Activated CD8-positive, alpha-beta T cell treated with anti-CD3 and anti-CD28 coated beads for 36 hours (primary cell): Measurements from ENCODE around the gene ATP1B3. TPM values are rescaled to one million over a fixed set of nuclear protein-coding genes. Genes with fewer than 3 reads are reported as not detected.

Experiments used
- ATAC-seq: fragments of 200-7000 bp; cut with Tn5 transposase; one replicate; pipeline ENCODE4 v1.10.0; 2021; ENCODE audit warnings: mild to moderate bottlenecking, moderate library complexity
- CTCF ChIA-PET: fragments of 350-600 bp; sonication (Branson Sonifier 250); formaldehyde crosslinking; loops from one replicate; lab custom pipeline; 2021; ENCODE audit warnings: antibody characterized with exemption; lab: Charles Lee
- POLR2A ChIA-PET: fragments of 350-600 bp; sonication (Branson Sonifier 250); formaldehyde crosslinking; loops from one replicate; lab custom pipeline; 2021; ENCODE audit warnings: antibody characterized with exemption; lab: Charles Lee
- DNase-seq: peaks from one replicate; pipeline ENCODE4 v3.0.0-alpha.2; 2020
- H3K27ac Mint-ChIP-seq: one replicate; pipeline ENCODE4 v1.8.0; 2021; ENCODE audit warnings: mild to moderate bottlenecking, mixed read lengths
- H3K27me3 Mint-ChIP-seq: one replicate; pipeline ENCODE4 v1.8.0; 2021; ENCODE audit warnings: mixed read lengths
- H3K36me3 Mint-ChIP-seq: one replicate; pipeline ENCODE4 v1.8.0; 2021; ENCODE audit warnings: low read depth, mixed read lengths
- H3K4me1 Mint-ChIP-seq: one replicate; pipeline ENCODE4 v1.8.0; 2021; ENCODE audit warnings: low read depth, mixed read lengths
- H3K4me3 Mint-ChIP-seq: one replicate; pipeline ENCODE4 v1.8.0; 2021; ENCODE audit warnings: mild to moderate bottlenecking, moderate library complexity, mixed read lengths
- H3K9me3 Mint-ChIP-seq: one replicate; pipeline ENCODE4 v1.8.0; 2021; ENCODE audit warnings: mixed read lengths
- CTCF ChIP-seq: fragments of 200-600 bp; IDR thresholded peaks from one replicate; pipeline ENCODE4 v1.8.0; 2022; ENCODE audit warnings: antibody characterized with exemption, mild to moderate bottlenecking
- intact Hi-C: fragments of 100-400 bp; cut with micrococcal nuclease; formaldehyde crosslinking; loops from one replicate; pipeline ENCODE4 v1.10.0; 2022
- total RNA-seq, 2 experiments: library from RNA; stranded (reverse); gene quantifications; one replicate each; pipeline ENCODE4 v1.2.3, GENCODE V29; 2021

The ATP1B3 gene
- total RNA-seq = 100 to 1,000 TPM; 127 to 134 TPM

- no peaks in the 10 kb centered on the region for H3K27me3 Mint-ChIP-seq
- H3K36me3 Mint-ChIP-seq = peaks cover 37% of the 10 kb centered on the region
- H3K9me3 Mint-ChIP-seq = no peaks in the 10 kb centered on the region
- CTCF ChIA-PET = interaction anchor here (0.6 to 4.7 kb wide), 3 partner anchors 9 to 275 kb away, joined by 3 to 53 read pairs (median 3); partner anchors contain the start of gene RNF7
- peak within 1 kb of the TSS; percentile 95 for H3K27ac Mint-ChIP-seq
- H3K4me3 Mint-ChIP-seq = peak within 1 kb of the TSS; percentile 95
- ATAC-seq = peak; percentile 79
- DNase-seq = peak; percentile 81
- POLR2A ChIA-PET = interaction anchor here (0.8 to 2.4 kb wide), 8 partner anchors 10 to 1125 kb away, joined by 3 to 30 read pairs (median 4); partner anchors contain the start of genes RNF7 and U2SURP
- intact Hi-C loops = loop anchor here (5.0 kb wide), 1 partner anchor 79 kb away; no protein-coding TSS in a partner anchor
- no peak for TF ChIP-seq CTCF
- H3K4me1 Mint-ChIP-seq = peaks cover 33% of the 10 kb centered on the region
These were observed at the start of gene ATP1B3 for GRCh38 chr3:141876381-141876890. TSS of gene ATP1B3 (plus strand) at chr3:141876643. CDS start at chr3:141876802, 159 bp downstream.

- no peak overlapping the region for H3K4me3 Mint-ChIP-seq
- H3K9me3 Mint-ChIP-seq = no peaks in the 10 kb centered on the region
- no peaks in the 10 kb centered on the region for H3K4me1 Mint-ChIP-seq
- H3K27me3 Mint-ChIP-seq = no peaks in the 10 kb centered on the region
- ATAC-seq = no peak
- intact Hi-C loops = no loop called here
- DNase-seq = no peak
- H3K36me3 Mint-ChIP-seq = no peaks in the 10 kb centered on the region
- ChIA-PET POLR2A (no interaction called here), CTCF (no interaction called here)
- no peak overlapping the region for H3K27ac Mint-ChIP-seq
- no peak for TF ChIP-seq CTCF
These were observed 48.0 kb upstream of the ATP1B3 start for GRCh38 chr3:141828487-141828886.

- Mint-ChIP-seq H3K4me3 (no peak overlapping the region), H3K36me3 (no peaks in the 10 kb centered on the region)
- CTCF ChIA-PET = interaction anchor here (1.0 kb wide), 1 partner anchor 10 kb away, joined by 3 read pairs; no protein-coding TSS in a partner anchor
These were observed 47.6 kb upstream of the ATP1B3 start for GRCh38 chr3:141828890-141829289.

GRCh38 chr3:141830508-141830907, 45.9 kb upstream of the ATP1B3 start:
- no peaks in the 10 kb centered on the region for H3K36me3 Mint-ChIP-seq
- ATAC-seq = no peak
- H3K4me1 Mint-ChIP-seq = no peaks in the 10 kb centered on the region
- H3K27ac Mint-ChIP-seq = no peak overlapping the region
- H3K9me3 Mint-ChIP-seq = no peaks in the 10 kb centered on the region
- no peaks in the 10 kb centered on the region for H3K27me3 Mint-ChIP-seq
- ChIA-PET CTCF (no interaction called here), POLR2A (no interaction called here)
- intact Hi-C loops = no loop called here
- DNase-seq = no peak
- TF ChIP-seq CTCF = no peak
- no peak overlapping the region for H3K4me3 Mint-ChIP-seq

More at GRCh38 chr3:141828890-141829289, 47.6 kb upstream of the ATP1B3 start:
- DNase-seq = no peak
- no peaks in the 10 kb centered on the region for H3K9me3 Mint-ChIP-seq
- no peak for TF ChIP-seq CTCF
- ATAC-seq = no peak
- intact Hi-C loops = no loop called here
- no peak overlapping the region for H3K27ac Mint-ChIP-seq
- no peaks in the 10 kb centered on the region for H3K4me1 Mint-ChIP-seq
- POLR2A ChIA-PET = no interaction called here
- no peaks in the 10 kb centered on the region for H3K27me3 Mint-ChIP-seq

GRCh38 chr3:141834292-141834691, 42.2 kb upstream of the ATP1B3 start:
- H3K27ac Mint-ChIP-seq = no peak overlapping the region
- ChIA-PET POLR2A (no interaction called here), CTCF (no interaction called here)
- DNase-seq = no peak
- no peak for ATAC-seq
- no peak overlapping the region for H3K4me3 Mint-ChIP-seq
- H3K36me3 Mint-ChIP-seq = no peaks in the 10 kb centered on the region
- TF ChIP-seq CTCF = no peak
- no peaks in the 10 kb centered on the region for H3K27me3 Mint-ChIP-seq
- no peaks in the 10 kb centered on the region for H3K4me1 Mint-ChIP-seq
- intact Hi-C loops = no loop called here
- no peaks in the 10 kb centered on the region for H3K9me3 Mint-ChIP-seq
